ENCODE results near the gene TACC2.
"Not testable (repeated sequence)": the region's sequence is repeated elsewhere in the genome, so short reads cannot be mapped to it uniquely, and the experiment has no call there.

Gene TACC2

GRCh38 chr10:122073508-122073907 lies 84.5 kb downstream of the TACC2 start:
- Histone ChIP-seq H3K27me3 (ENCODE audit: control insufficient read depth in 5 of 5, insufficient read depth in 4 of 5, low read length in 5 of 5) (no peaks in the 10 kb centered on the region), H3K4me3 (ENCODE audit: low read depth in 1 of 5, low read length in 5 of 5) (no peak overlapping the region), H3K36me3 (ENCODE audit: control insufficient read depth in 5 of 5, insufficient read depth in 5 of 5, low read length in 5 of 5) (no peaks in the 10 kb centered on the region), H3K27ac (ENCODE audit: low read depth, low read length) (no peak overlapping the region), H3K9me3 (ENCODE audit: control insufficient read depth in 5 of 5, low read length in 5 of 5) (no peaks in the 10 kb centered on the region), H3K9ac (ENCODE audit: low read length in 5 of 5) (no peak overlapping the region), H3K4me1 (ENCODE audit: control insufficient read depth in 5 of 5, insufficient read depth in 5 of 5, low read length in 5 of 5) (peaks cover 0 to 3% (median 0%) of the 10 kb centered on the region in 5 donors)

- no peaks in the 10 kb centered on the region for H3K36me3 ChIP-seq (ENCODE audit: control insufficient read depth in 5 of 5, insufficient read depth in 5 of 5, low read length in 5 of 5)
- H3K4me3 ChIP-seq (ENCODE audit: low read depth in 1 of 5, low read length in 5 of 5) = no peak overlapping the region
- no peaks in the 10 kb centered on the region for H3K9me3 ChIP-seq (ENCODE audit: control insufficient read depth in 5 of 5, low read length in 5 of 5)
- peaks cover 0 to 13% (median 0%) of the 10 kb centered on the region in 5 donors for H3K4me1 ChIP-seq (ENCODE audit: control insufficient read depth in 5 of 5, insufficient read depth in 5 of 5, low read length in 5 of 5)
- no peak overlapping the region for H3K9ac ChIP-seq (ENCODE audit: low read length in 5 of 5)
- no peak overlapping the region for H3K27ac ChIP-seq (ENCODE audit: low read depth, low read length)
- no peaks in the 10 kb centered on the region for H3K27me3 ChIP-seq (ENCODE audit: control insufficient read depth in 5 of 5, insufficient read depth in 4 of 5, low read length in 5 of 5)
Observed at GRCh38 chr10:122075171-122075570, 86.2 kb downstream of the TACC2 start.

GRCh38 chr10:122075876-122076275 lies 86.9 kb downstream of the TACC2 start:
- not testable (repeated sequence) for H3K9ac ChIP-seq (ENCODE audit: low read length in 5 of 5); H3K27me3 ChIP-seq (ENCODE audit: control insufficient read depth in 5 of 5, insufficient read depth in 4 of 5, low read length in 5 of 5); H3K27ac ChIP-seq (ENCODE audit: low read depth, low read length); H3K9me3 ChIP-seq (ENCODE audit: control insufficient read depth in 5 of 5, low read length in 5 of 5); H3K36me3 ChIP-seq (ENCODE audit: control insufficient read depth in 5 of 5, insufficient read depth in 5 of 5, low read length in 5 of 5); H3K4me3 ChIP-seq (ENCODE audit: low read depth in 1 of 5, low read length in 5 of 5)
- peaks cover 0 to 13% (median 0%) of the 10 kb centered on the region in 5 donors for H3K4me1 ChIP-seq (ENCODE audit: control insufficient read depth in 5 of 5, insufficient read depth in 5 of 5, low read length in 5 of 5)

- no peaks in the 10 kb centered on the region for H3K27me3 ChIP-seq (ENCODE audit: control insufficient read depth in 5 of 5, insufficient read depth in 4 of 5, low read length in 5 of 5)
Observed at GRCh38 chr10:122077311-122077875, 88.4 kb downstream of the TACC2 start.

GRCh38 chr10:122078326-122078725 lies 89.4 kb downstream of the TACC2 start:
- Histone ChIP-seq H3K27me3 (ENCODE audit: control insufficient read depth in 5 of 5, insufficient read depth in 4 of 5, low read length in 5 of 5) (no peaks in the 10 kb centered on the region), H3K4me1 (ENCODE audit: control insufficient read depth in 5 of 5, insufficient read depth in 5 of 5, low read length in 5 of 5) (peaks cover 0 to 13% (median 0%) of the 10 kb centered on the region in 5 donors), H3K9me3 (ENCODE audit: control insufficient read depth in 5 of 5, low read length in 5 of 5) (no peaks in the 10 kb centered on the region), H3K36me3 (ENCODE audit: control insufficient read depth in 5 of 5, insufficient read depth in 5 of 5, low read length in 5 of 5) (peaks cover 0 to 3% (median 0%) of the 10 kb centered on the region in 5 donors), H3K27ac (ENCODE audit: low read depth, low read length) (no peak overlapping the region), H3K9ac (ENCODE audit: low read length in 5 of 5) (no peak overlapping the region), H3K4me3 (ENCODE audit: low read depth in 1 of 5, low read length in 5 of 5) (no peak overlapping the region)

More at GRCh38 chr10:122077311-122077875, 88.4 kb downstream of the TACC2 start:
- no peaks in the 10 kb centered on the region for H3K9me3 ChIP-seq (ENCODE audit: control insufficient read depth in 5 of 5, low read length in 5 of 5)
- peaks cover 0 to 13% (median 0%) of the 10 kb centered on the region in 5 donors for H3K4me1 ChIP-seq (ENCODE audit: control insufficient read depth in 5 of 5, insufficient read depth in 5 of 5, low read length in 5 of 5)
- H3K4me3 ChIP-seq (ENCODE audit: low read depth in 1 of 5, low read length in 5 of 5) = no peak overlapping the region
- no peak overlapping the region for H3K27ac ChIP-seq (ENCODE audit: low read depth, low read length)
- no peaks in the 10 kb centered on the region for H3K36me3 ChIP-seq (ENCODE audit: control insufficient read depth in 5 of 5, insufficient read depth in 5 of 5, low read length in 5 of 5)
- H3K9ac ChIP-seq (ENCODE audit: low read length in 5 of 5) = no peak overlapping the region

GRCh38 chr10:122078965-122079795 lies 90.2 kb downstream of the TACC2 start:
- Histone ChIP-seq H3K9ac (ENCODE audit: low read length in 5 of 5) (no peak overlapping the region), H3K36me3 (ENCODE audit: control insufficient read depth in 5 of 5, insufficient read depth in 5 of 5, low read length in 5 of 5) (peaks cover 0 to 5% (median 0%) of the 10 kb centered on the region in 5 donors), H3K27ac (ENCODE audit: low read depth, low read length) (no peak overlapping the region), H3K27me3 (ENCODE audit: control insufficient read depth in 5 of 5, insufficient read depth in 4 of 5, low read length in 5 of 5) (no peaks in the 10 kb centered on the region), H3K4me3 (ENCODE audit: low read depth in 1 of 5, low read length in 5 of 5) (no peak overlapping the region), H3K4me1 (ENCODE audit: control insufficient read depth in 5 of 5, insufficient read depth in 5 of 5, low read length in 5 of 5) (peaks cover 0 to 13% (median 0%) of the 10 kb centered on the region in 5 donors), H3K9me3 (ENCODE audit: control insufficient read depth in 5 of 5, low read length in 5 of 5) (no peaks in the 10 kb centered on the region)

GRCh38 chr10:122082616-122083477 lies 93.9 kb downstream of the TACC2 start:
- Histone ChIP-seq H3K9ac (ENCODE audit: low read length in 5 of 5) (no peak overlapping the region), H3K4me1 (ENCODE audit: control insufficient read depth in 5 of 5, insufficient read depth in 5 of 5, low read length in 5 of 5) (peaks cover 3 to 29% (median 15%) of the 10 kb centered on the region in 5 donors), H3K9me3 (ENCODE audit: control insufficient read depth in 5 of 5, low read length in 5 of 5) (no peaks in the 10 kb centered on the region), H3K27me3 (ENCODE audit: control insufficient read depth in 5 of 5, insufficient read depth in 4 of 5, low read length in 5 of 5) (no peaks in the 10 kb centered on the region), H3K27ac (ENCODE audit: low read depth, low read length) (no peak overlapping the region), H3K36me3 (ENCODE audit: control insufficient read depth in 5 of 5, insufficient read depth in 5 of 5, low read length in 5 of 5) (peaks cover 0 to 8% (median 0%) of the 10 kb centered on the region in 5 donors), H3K4me3 (ENCODE audit: low read depth in 1 of 5, low read length in 5 of 5) (no peak overlapping the region)

GRCh38 chr10:122083478-122084025 lies 94.6 kb downstream of the TACC2 start:
- H3K4me1 ChIP-seq (ENCODE audit: control insufficient read depth in 5 of 5, insufficient read depth in 5 of 5, low read length in 5 of 5) = peaks cover 3 to 26% (median 15%) of the 10 kb centered on the region in 5 donors
- no peak overlapping the region for H3K9ac ChIP-seq (ENCODE audit: low read length in 5 of 5)
- H3K4me3 ChIP-seq (ENCODE audit: low read depth in 1 of 5, low read length in 5 of 5) = no peak overlapping the region
- peaks cover 0 to 8% (median 0%) of the 10 kb centered on the region in 5 donors for H3K36me3 ChIP-seq (ENCODE audit: control insufficient read depth in 5 of 5, insufficient read depth in 5 of 5, low read length in 5 of 5)
- H3K27me3 ChIP-seq (ENCODE audit: control insufficient read depth in 5 of 5, insufficient read depth in 4 of 5, low read length in 5 of 5) = no peaks in the 10 kb centered on the region
- H3K27ac ChIP-seq (ENCODE audit: low read depth, low read length) = no peak overlapping the region
- H3K9me3 ChIP-seq (ENCODE audit: control insufficient read depth in 5 of 5, low read length in 5 of 5) = no peaks in the 10 kb centered on the region

GRCh38 chr10:122084286-122085041 lies 95.5 kb downstream of the TACC2 start:
- H3K9me3 ChIP-seq (ENCODE audit: control insufficient read depth in 5 of 5, low read length in 5 of 5) = no peaks in the 10 kb centered on the region
- peaks cover 3 to 17% (median 15%) of the 10 kb centered on the region in 5 donors for H3K4me1 ChIP-seq (ENCODE audit: control insufficient read depth in 5 of 5, insufficient read depth in 5 of 5, low read length in 5 of 5)
- peaks cover 0 to 11% (median 2%) of the 10 kb centered on the region in 5 donors for H3K36me3 ChIP-seq (ENCODE audit: control insufficient read depth in 5 of 5, insufficient read depth in 5 of 5, low read length in 5 of 5)
- no peaks in the 10 kb centered on the region for H3K27me3 ChIP-seq (ENCODE audit: control insufficient read depth in 5 of 5, insufficient read depth in 4 of 5, low read length in 5 of 5)
- H3K9ac ChIP-seq (ENCODE audit: low read length in 5 of 5) = no peak overlapping the region
- no peak overlapping the region for H3K4me3 ChIP-seq (ENCODE audit: low read depth in 1 of 5, low read length in 5 of 5)
- no peak overlapping the region for H3K27ac ChIP-seq (ENCODE audit: low read depth, low read length)

All from subcutaneous abdominal adipose tissue (tissue), 5 donors.